ENCODE data around the gene NLGN4X.

- TF ChIP-seq CTCF (IDR thresholded peaks at IDR 0.05) (no peak), POLR2A (IDR thresholded peaks at IDR 0.05; ENCODE audit: low read depth) (no peak), EP300 (IDR thresholded peaks at IDR 0.05) (no peak), POLR2AphosphoS5 (IDR thresholded peaks at IDR 0.05) (no peak)
Observed at GRCh38 chrX:6095469-6095868, 133.2 kb downstream of the NLGN4X start.
